Tibial nerve (tissue), 3 donors: ENCODE data around the gene CNDP1.

Experiments
- CTCF ChIP-seq, 5 experiments: fragments of 200-600 bp in 3 of 5; fragments of 450-650 bp in 2 of 5; sonication (generic) in 3 of 5; IDR thresholded peaks; one replicate each; pipeline ENCODE4 v1.5.1; 2016 to 2019; ENCODE audit warnings: antibody characterized with exemption in 5 of 5, mild to moderate bottlenecking in 3 of 5, moderate library complexity in 2 of 5
- POLR2A ChIP-seq, 2 donors: fragments of 450-650 bp; IDR thresholded peaks; one replicate each; pipeline ENCODE4 v1.6.1; 2017; ENCODE audit warnings: antibody characterized with exemption in 2 of 2, mild to moderate bottlenecking in 2 of 2, moderate library complexity in 2 of 2

- no peak for TF ChIP-seq CTCF (IDR thresholded peaks at IDR 0.05)
- no peak for TF ChIP-seq POLR2A (IDR thresholded peaks at IDR 0.05)
These were observed 14.0 kb upstream of the CNDP1 start for GRCh38 chr18:74520096-74520833.
